Keratinocyte (primary cell): ENCODE measurements around the gene HOXD8. TPM values are rescaled to one million over a fixed set of nuclear protein-coding genes. Genes with fewer than 3 reads are reported as not detected.

Source experiments
- DNase-seq: peaks from one replicate; pipeline ENCODE4 v3.0.0-alpha.2; 2011; ENCODE audit warnings: low read depth, missing footprints, low spot score
- FAIRE-seq: peaks from 2 replicates; lab custom pipeline; 2011; peaks lifted over from hg19 to GRCh38; lab: Jason Lieb, UNC
- H2AFZ ChIP-seq: 2 replicates; pipeline ENCODE4 v1.6.0; 2012; ENCODE audit warnings: low read length, control low read depth, inconsistent platforms; ENCODE audit not compliant: control insufficient read depth
- H3K27ac ChIP-seq: 2 replicates; pipeline ENCODE4 v1.5.1; 2011; ENCODE audit warnings: low read length; ENCODE audit not compliant: control insufficient read depth, insufficient read depth
- H3K27me3 ChIP-seq: 3 replicates; pipeline ENCODE4 v1.6.0; 2011; ENCODE audit warnings: low read length; ENCODE audit not compliant: control insufficient read depth, insufficient read depth; ENCODE audit errors: extremely low read depth
- H3K36me3 ChIP-seq, 2 experiments: 2 replicates in 1 of 2; 3 replicates in 1 of 2; pipeline ENCODE4 v1.5.1; 2011; ENCODE audit warnings: low read length in 2 of 2, mild to moderate bottlenecking in 1 of 2; ENCODE audit not compliant: control insufficient read depth in 2 of 2, insufficient read depth in 2 of 2; ENCODE audit errors: extremely low read depth in 1 of 2
- H3K4me1 ChIP-seq: 3 replicates; pipeline ENCODE4 v1.5.1; 2011; ENCODE audit warnings: low read length; ENCODE audit not compliant: control insufficient read depth, insufficient read depth; ENCODE audit errors: extremely low read depth
- H3K4me2 ChIP-seq: 3 replicates; pipeline ENCODE4 v1.6.0; 2011; ENCODE audit warnings: low read depth, low read length; ENCODE audit not compliant: control insufficient read depth, insufficient read depth; ENCODE audit errors: extremely low read depth
- H3K4me3 ChIP-seq, 3 experiments: fragments of 200-600 bp in 1 of 3; sonication (generic) in 1 of 3; 2 replicates in 2 of 3; 3 replicates in 1 of 3; pipeline ENCODE4 v1.5.1; 2011 to 2016; ENCODE audit warnings: low read length in 3 of 3, mild to moderate bottlenecking in 3 of 3, control low read depth in 2 of 3, inconsistent platforms in 1 of 3, low read depth in 1 of 3, mixed read lengths in 1 of 3, mixed run types in 1 of 3, moderate library complexity in 1 of 3; ENCODE audit not compliant: control insufficient read depth in 2 of 3, insufficient read depth in 2 of 3; ENCODE audit errors: extremely low read depth in 1 of 3
- H3K79me2 ChIP-seq: 2 replicates; pipeline ENCODE4 v1.6.0; 2012; ENCODE audit warnings: low read length; ENCODE audit not compliant: control insufficient read depth, insufficient read depth
- H3K9ac ChIP-seq: 3 replicates; pipeline ENCODE4 v1.6.0; 2011; ENCODE audit warnings: low read length; ENCODE audit not compliant: control insufficient read depth, insufficient read depth; ENCODE audit errors: extremely low read depth
- H3K9me1 ChIP-seq: 3 replicates; pipeline ENCODE4 v1.6.0; 2011; ENCODE audit warnings: low read length; ENCODE audit not compliant: control insufficient read depth, insufficient read depth; ENCODE audit errors: extremely low read depth
- H3K9me3 ChIP-seq: 2 replicates; pipeline ENCODE4 v1.5.1; 2012; ENCODE audit warnings: low read depth, low read length; ENCODE audit not compliant: control insufficient read depth
- H4K20me1 ChIP-seq: 3 replicates; pipeline ENCODE4 v1.6.0; 2011; ENCODE audit warnings: low read length; ENCODE audit not compliant: control insufficient read depth, insufficient read depth; ENCODE audit errors: extremely low read depth
- CTCF ChIP-seq, 3 experiments: IDR thresholded peaks in 1 of 3; conservative IDR thresholded peaks in 1 of 3; optimal IDR thresholded peaks in 1 of 3; 2 replicates in 2 of 3; 3 replicates in 1 of 3; pipeline versions ENCODE3 to v1.5.1; 2011; ENCODE audit warnings: low read length in 3 of 3, mild to moderate bottlenecking in 3 of 3, moderate library complexity in 2 of 3, control low read depth in 1 of 3, inconsistent platforms in 1 of 3; ENCODE audit not compliant: insufficient read depth in 2 of 3; ENCODE audit errors: extremely low read depth in 1 of 3
- EZH2 ChIP-seq: IDR thresholded peaks from one replicate; pipeline ENCODE4 v1.6.1; 2012; ENCODE audit warnings: inconsistent platforms, mild to moderate bottlenecking, low read length, moderate library complexity
- dilution Hi-C: fragments of 300-500 bp; cut with MboI; formaldehyde crosslinking; loops from one replicate; pipeline ENCODE4 v1.7.0; 2020; ENCODE audit warnings: low sequenced_read_pairs; ENCODE audit not compliant: extremely low pct_ligation_motif_present
- polyA plus RNA-seq, 5 experiments: library from polyadenylated mRNA; depleted of rRNA in 3 of 5; stranded (reverse) in 3 of 5; stranded (forward) in 1 of 5; unstranded in 1 of 5; fragments of >200 nt; gene quantifications; 1 replicate in 1 of 5; 2 replicates in 3 of 5; 3 replicates in 1 of 5; pipeline versions ENCODE4 v1.2.1 to v1.2.3, GENCODE V29; 2011 to 2012; ENCODE audit warnings: missing spikeins in 2 of 5, low read depth in 1 of 5, low replicate concordance in 1 of 5

The HOXD8 gene
- polyA plus RNA-seq, 1 donor (not counting 4 experiments of a cell fraction or from before 2014, with no cell fraction given), result not detected

GRCh38 chr2:176094349-176094748 is 35.2 kb upstream of the HOXD8 start:
- no peaks in the 10 kb centered on the region for H3K9me1 ChIP-seq
- no peaks in the 10 kb centered on the region for H3K79me2 ChIP-seq
- TF ChIP-seq CTCF (optimal IDR thresholded peaks at IDR 0.05 in 1 of 3, IDR thresholded peaks at IDR 0.05 in 1 of 3, conservative IDR thresholded peaks at IDR 0.05 in 1 of 3; ENCODE audit: extremely low read depth in 1 of 3, insufficient read depth in 2 of 3, low read length in 3 of 3), result no peak
- no peak for TF ChIP-seq EZH2
- no peak overlapping the region for H3K4me2 ChIP-seq
- H3K36me3 ChIP-seq, result no peaks in the 10 kb centered on the region
- no peak overlapping the region for H2AFZ ChIP-seq
- H4K20me1 ChIP-seq, result peaks cover 6% of the 10 kb centered on the region
- no peak for DNase-seq
- peaks cover 2% of the 10 kb centered on the region for H3K9me3 ChIP-seq
- H3K9ac ChIP-seq, result no peak overlapping the region
- H3K27me3 ChIP-seq, result peaks cover 100% of the 10 kb centered on the region
- no peak overlapping the region for H3K27ac ChIP-seq
- FAIRE-seq, result no peak
- no peak overlapping the region for H3K4me3 ChIP-seq
- dilution Hi-C loops, result no loop called here
- H3K4me1 ChIP-seq, result peaks cover 2% of the 10 kb centered on the region

DNA sequence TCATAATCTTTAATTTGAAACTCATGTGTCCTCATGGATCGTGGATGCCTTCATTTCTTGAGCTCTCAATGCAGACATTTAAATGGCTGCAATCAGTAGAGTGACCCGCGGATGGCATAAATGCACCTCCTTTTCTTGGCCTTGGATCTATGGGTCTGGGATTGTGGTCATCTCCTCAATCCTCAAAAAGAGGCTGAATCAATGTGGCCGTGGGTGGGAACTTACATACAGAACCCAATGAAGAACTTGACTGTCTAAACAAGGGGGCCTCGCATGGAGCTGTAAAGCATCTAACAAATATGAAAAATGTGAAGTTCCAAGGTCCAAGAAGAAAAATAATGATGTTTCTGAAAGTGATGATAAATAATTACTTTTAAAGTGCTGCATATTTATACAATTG is 34.1 kb upstream of the HOXD8 start:
- no peak overlapping the region for H3K27ac ChIP-seq
- H3K9me3 ChIP-seq, result peaks cover 2% of the 10 kb centered on the region
- TF ChIP-seq EZH2 (no peak), CTCF (optimal IDR thresholded peaks at IDR 0.05 in 1 of 3, IDR thresholded peaks at IDR 0.05 in 1 of 3, conservative IDR thresholded peaks at IDR 0.05 in 1 of 3; ENCODE audit: extremely low read depth in 1 of 3, insufficient read depth in 2 of 3, low read length in 3 of 3) (no peak)
- peaks cover 6% of the 10 kb centered on the region for H4K20me1 ChIP-seq
- H3K27me3 ChIP-seq, result peaks cover 100% of the 10 kb centered on the region
- H3K4me3 ChIP-seq, result no peak overlapping the region
- H3K79me2 ChIP-seq, result no peaks in the 10 kb centered on the region
- H2AFZ ChIP-seq, result no peak overlapping the region
- DNase-seq (no peak), FAIRE-seq (no peak)
- no peaks in the 10 kb centered on the region for H3K36me3 ChIP-seq
- peaks cover 2% of the 10 kb centered on the region for H3K4me1 ChIP-seq
- dilution Hi-C loops, result no loop called here
- no peaks in the 10 kb centered on the region for H3K9me1 ChIP-seq
- H3K9ac ChIP-seq, result no peak overlapping the region
- no peak overlapping the region for H3K4me2 ChIP-seq
